GM18868 (cell line): ENCODE data around the gene NUP133.

Source experiments
- ATAC-seq: cut with Tn5 transposase; IDR thresholded peaks from one replicate; pipeline ENCODE4 v1.9.1; 2021; ENCODE audit warnings: mild to moderate bottlenecking, moderate library complexity; ENCODE audit not compliant: unreplicated experiment

Gene NUP133

DNA sequence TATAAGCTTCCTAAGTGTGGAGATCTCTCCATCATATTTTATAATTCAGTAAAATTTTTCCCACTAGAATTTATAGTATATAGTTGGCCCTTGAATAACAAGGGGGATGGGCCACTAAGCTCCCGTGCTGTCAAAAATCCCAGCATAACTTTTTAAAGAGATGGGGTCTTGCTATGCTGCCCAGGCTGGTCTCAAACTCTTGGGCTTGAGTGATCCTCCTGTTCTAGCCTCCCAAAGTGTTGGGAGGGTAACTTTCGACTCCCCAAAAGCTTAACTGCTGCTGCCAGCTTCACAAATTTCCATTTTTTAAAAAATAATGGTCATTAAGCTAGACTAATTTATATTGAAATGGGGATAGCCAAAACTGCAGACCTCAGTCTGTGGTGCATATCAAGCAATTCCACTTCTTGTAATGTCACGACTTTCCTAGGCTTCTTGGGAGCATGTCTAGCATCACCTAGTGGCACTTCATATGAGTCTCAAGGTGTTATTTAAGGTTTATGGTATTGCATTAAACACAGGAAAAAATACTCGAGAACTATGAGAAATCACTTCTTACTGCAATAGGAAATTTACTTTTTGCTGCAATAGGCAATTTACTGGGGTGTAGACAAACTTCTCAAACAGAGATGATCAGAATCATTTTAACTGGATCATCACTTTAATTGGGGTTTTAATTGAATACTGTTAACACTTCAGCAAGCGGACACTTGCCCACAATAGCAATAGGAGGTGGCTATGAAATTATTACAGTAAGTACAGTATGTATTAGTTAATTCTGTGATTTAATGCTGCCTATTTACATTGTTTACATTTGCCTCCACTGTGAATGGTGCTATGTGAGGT is 55.0 kb downstream of the NUP133 start:
- no peak for ATAC-seq

DNA sequence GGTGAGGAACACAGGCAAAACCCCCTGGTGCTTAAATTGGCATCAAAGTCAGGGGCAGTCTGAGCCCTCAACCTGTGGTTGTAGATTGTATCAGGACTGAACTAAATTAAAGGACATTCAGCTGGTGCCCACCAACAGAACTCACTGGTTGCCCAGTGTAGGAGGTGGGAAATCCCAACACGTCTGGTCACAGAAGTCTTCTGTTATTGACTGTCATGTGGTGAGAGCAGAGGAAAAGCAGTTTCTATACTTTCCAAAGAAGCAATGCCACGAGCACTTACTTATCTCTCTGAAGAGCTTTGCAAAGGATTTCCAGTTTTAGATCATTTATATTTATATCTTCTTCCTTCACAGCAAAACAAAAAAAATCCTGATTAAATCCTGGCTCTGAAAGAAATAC is 59.3 kb downstream of the NUP133 start:
- ATAC-seq = no peak

DNA sequence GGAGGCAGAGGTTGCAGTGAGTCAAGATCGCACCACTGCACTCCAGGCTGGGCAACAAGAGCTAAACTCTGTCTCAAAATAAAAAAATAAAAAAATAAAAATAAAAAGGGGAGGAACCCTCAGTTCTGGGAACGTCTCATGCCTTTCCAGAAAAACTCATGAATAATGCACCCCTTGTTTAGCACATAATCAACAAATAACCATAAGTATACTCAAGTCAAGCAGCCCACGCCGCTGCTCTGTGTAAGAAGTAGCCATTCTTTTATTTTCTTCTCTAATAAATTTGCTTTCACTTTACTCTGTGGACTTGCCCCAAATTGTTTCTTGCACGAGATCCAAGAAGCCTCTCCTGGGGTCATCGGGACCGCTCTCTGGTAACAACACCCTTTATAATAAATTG is 59.8 kb downstream of the NUP133 start:
- ATAC-seq = no peak

DNA sequence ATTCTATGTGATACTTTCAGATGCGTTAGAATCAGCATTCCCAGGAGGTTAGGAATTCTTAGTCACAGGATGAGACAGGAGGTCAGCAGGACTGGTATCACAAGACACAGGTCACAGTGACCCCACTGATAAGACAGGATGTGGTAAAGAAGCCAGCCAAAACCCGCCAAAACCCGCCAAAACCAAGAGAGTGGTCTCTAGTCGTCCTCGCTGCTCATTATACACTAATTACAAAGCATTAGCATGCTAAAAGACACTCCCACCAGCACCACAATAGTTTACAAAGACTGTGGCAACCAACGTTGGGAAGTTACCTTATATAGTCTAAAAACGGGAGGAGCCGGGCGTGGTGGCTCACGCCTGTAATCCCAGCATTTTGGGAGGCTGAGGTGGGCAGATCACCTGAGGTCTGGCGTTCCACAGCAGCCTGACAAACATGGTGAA is 60.3 kb downstream of the NUP133 start:
- ATAC-seq = no peak

DNA sequence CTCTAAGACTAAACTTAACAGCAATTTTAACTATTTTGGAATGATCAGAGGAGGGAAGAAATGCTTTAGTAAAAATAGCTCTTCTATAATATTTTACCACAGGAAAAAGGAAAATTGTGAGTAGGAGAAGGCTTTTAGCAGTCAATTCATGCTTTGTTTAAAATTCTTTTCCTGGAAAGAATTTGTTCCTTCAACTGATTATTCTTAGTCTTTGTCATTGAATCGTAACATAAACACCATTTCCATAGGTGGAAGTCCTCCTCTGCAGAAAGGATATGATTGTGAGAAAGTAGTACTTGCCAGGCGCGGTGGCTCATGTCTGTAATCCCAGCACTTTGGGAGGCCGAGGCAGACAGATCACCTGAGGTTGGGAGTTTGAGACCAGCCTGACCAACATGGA is 62.3 kb downstream of the NUP133 start:
- no peak for ATAC-seq

DNA sequence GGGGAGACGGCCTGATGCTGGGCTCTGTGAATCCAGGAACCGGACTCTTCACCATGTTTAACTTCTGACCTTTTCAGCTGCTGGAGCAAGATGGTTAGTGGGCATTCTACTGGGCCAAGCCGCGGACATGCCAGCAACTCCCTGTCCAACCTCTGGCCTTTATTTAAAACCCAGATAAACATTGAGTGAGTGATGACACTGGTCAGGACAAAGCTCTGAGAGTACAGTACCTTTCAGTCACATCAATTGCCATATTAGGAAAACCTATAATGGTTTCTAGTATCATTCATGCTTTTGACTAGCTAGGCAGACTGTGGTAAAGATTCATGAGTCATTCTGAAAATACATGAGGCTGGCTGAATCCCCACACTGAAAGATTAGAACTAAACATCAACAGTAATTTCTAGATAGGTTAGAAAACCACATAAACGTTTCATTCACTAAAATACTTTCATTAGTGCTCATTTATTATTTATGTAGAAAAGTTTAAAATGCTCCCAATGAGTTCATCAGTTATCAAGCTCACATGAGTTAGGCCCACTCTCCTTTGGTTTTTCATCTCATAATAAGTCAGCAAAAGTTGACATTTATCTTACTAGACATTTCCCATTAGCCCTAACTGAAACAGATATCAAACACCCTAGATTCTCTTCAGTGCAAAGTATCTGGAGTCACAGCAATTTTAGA is 67.1 kb downstream of the NUP133 start:
- ATAC-seq = peak; percentile 97

DNA sequence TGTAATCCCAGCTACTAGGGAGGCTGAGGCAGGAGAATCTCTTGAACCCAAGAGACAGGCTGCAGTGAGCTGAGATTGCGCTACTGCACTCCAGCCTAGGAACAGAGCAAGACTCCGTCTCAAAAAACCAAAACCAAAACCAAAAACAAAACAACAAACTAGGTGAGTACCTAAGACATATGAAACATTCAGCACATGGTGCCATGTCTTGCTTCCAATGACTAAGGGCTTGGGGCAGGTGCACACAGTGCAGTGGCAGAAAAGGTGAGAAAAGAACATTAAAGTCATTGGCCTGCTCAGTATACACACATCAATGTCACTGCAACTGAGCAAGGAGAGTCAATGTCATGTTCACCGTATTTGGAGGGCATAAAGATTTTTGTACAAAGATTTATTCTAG is 70.1 kb downstream of the NUP133 start:
- no peak for ATAC-seq

DNA sequence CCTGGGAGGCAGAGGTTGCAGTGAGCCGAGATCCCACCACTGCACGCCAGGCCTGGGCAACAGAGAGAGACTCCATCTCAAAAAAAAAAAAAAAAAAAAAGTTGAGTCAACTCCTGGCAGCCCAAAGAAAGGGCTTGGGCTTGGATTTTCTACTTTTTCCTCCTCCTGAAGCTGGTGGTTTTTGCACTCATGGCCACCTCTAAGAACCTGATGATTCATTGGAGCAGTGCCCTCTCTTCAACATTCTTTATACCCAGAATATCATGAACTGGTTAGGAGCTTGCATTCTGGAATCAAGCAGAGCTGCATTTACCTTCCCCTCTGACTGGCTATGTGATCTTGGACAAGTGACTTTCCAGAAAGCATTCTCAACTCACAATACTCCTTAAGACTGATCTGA is 70.7 kb downstream of the NUP133 start:
- ATAC-seq = no peak

DNA sequence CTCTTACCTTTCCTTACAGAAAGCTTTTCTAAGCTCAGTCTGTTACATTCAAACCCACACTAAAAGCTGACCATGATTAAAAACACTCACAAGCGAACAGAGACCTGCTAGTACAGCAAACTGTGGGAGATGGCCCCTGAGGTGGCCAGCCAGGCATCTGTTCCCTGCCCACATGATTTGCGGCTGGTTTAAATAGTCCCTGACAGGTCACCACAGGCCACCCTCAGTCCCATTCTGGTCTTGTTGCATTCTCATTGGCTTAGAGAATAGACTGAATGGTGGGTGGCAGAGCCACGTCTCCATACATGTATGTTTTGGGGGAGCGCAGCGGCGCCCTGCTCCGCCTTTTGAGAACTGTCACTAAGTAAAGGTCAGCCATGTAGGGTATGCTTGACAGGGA is 71.9 kb downstream of the NUP133 start:
- no peak for ATAC-seq

DNA sequence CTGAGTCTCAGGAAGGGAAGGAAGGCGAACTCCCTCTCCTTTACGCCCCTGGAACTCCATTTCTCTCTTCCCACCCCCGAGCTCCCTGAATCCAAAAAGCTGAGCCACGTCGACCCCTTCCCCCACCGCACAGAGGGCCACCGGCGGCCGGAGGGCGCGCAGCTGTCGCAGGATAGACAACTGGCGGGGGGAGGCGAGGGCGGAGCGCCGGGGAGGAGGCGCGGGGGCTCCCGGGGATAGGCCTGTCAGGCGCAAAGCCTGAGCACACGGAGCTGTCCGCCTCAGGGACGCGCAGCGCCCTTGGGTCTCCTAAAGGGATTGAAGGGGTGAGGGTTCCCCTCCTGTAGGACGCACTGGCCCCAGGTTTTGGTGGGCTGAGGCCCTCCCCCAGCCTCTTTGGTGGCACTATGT is 73.5 kb downstream of the NUP133 start:
- no peak for ATAC-seq

DNA sequence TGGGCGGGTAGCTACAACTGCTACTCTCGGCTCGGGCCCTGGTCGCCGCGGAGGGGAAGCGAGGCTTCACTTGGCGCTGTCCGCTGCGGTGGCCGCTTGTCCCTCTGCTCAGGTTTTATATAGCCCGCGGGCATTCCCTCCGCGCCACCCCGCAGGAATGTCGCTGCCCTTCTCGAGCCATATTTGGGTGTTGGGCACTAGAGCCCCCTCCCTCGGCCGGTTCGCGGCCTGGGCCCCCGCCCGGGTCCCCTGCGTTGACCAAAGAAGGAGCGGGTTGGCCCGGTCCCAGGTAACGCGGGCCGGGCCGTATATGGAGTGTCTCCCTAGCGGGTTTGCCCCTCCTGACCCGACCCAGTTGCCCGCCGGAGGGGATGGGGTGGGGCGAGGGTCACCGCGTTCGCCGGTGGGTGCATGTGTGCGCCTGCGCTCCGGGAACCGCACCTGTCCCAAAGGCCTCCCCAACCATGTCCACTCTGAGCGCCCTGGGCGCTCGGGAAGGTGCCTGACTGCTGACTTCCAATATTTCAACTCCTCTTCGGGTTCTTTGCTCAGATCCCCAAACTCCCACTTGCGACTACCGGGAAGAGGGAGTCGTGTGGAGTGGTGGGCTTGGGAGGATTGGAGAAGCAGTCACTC is 74.0 kb downstream of the NUP133 start, which contains the start of gene ACTA1:
TSS of gene ACTA1 (minus strand) at position 90 of the 636 bp plus-strand sequence. CDS start 979 bp downstream, outside the sequence.
- ATAC-seq = no peak

DNA sequence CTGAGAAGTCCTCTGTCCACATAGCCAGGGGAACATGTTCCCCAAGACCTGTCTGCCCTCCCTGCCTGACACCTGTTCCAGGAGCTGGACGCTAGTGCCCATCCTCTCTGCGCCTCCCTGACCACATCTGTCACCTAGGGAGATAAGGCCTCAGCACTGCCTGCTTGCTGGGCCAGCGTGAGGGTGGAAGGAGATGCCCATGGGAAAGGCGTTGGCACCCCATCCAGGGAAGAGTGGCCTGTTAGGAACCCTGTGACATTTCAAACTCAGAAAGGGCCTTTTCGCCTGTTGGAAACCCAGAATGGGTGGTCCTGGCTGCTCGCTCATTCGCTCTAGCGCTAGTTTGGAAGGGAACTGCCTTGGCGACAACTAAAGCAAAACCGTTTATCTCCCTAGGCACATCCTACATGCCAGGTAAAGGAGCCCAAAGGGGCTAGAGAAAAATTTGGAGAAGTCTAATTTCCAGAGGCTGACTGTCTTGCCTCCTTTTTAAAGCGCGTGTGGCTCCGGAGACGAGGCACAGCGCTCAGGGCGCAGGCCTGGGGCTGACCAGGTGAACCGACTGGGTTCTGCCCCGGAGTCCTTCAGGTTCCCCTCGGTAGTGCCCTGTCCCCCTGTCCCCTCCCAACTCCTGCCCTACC is 74.7 kb downstream of the NUP133 start:
- ATAC-seq = no peak

DNA sequence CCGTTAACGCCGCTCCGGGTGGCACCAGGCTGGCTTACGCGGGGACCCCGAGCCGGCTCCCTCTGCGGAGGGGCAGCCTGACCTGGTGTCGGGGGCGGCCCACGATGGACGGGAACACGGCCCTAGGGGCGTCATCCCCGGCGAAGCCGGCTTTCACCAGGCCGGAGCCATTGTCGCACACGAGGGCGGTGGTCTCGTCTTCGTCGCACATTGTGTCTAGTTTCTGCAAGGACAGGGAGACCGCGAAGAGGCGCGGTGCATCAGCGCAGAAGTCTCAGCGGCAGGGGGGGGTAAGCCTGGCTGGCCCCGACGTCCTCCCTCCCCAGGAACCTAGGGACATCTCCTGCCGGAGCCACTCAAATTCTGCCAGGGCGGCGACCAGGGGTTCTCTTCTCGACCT is 75.2 kb downstream of the NUP133 start:
- ATAC-seq = no peak

DNA sequence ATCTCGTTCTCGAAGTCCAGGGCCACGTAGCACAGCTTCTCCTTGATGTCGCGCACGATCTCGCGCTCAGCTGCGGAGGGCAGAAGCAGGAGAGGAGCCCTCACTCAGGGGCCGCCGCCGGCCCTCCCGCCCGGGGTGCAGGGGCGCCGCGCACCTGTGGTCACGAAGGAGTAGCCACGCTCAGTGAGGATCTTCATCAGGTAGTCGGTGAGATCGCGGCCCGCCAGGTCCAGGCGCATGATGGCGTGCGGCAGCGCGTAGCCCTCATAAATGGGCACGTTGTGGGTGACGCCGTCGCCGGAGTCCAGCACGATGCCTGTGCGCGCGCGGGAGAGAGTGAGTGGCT is 76.1 kb downstream of the NUP133 start:
- ATAC-seq = no peak

DNA sequence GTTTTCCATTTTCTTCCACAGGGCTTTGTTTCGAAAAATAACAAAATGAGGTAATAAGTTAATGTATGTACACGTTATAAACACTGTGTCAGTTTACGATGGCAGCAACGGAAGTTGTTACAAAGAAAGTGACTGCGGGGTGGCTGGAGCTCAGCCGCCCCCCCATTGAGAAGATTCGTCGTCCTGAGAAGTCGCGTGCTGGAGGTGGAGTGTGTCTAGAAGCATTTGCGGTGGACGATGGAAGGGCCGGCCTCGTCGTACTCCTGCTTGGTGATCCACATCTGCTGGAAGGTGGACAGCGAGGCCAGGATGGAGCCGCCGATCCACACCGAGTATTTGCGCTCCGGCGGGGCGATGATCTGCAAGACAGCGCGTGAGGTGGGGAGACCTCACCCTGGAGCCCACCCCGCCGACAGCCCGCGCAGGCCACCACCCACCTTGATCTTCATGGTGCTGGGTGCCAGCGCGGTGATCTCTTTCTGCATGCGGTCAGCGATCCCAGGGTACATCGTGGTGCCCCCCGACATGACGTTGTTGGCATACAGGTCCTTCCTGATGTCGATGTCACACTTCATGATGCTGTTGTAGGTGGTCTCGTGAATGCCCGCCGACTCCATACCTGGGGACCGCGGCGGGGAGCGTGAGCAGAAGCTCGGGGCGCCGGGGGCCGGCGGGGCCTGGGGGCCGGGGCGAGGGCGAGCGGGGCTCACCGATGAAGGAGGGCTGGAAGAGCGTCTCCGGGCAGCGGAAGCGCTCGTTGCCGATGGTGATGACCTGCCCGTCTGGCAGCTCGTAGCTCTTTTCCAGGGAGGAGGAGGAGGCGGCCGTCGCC is 76.6 kb downstream of the NUP133 start:
- ATAC-seq = no peak

DNA sequence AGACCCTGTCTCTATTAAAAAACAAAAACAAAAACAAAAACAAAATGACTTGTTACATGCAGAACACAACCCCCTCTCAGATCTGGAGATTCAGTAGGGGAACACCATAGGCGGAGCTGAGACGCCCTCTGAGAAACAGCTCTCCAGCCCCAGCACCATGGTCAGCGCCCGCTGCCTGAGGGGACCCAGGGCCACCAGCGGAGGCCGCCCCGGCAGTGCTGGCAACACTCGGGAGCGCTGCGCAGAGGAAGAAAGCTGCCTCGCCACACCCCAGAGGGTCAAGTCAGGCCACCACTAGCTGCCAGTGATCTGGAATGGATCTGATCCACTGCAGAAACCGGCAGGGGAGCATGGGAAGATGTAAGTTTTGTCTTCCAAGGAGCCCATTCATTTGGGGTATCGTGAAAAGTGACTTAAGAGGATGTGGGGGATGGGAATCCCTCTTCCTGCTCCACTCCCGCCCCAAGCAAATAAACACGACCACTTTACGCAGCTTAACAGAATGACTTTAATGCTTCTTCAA is 77.3 kb downstream of the NUP133 start:
- no peak for ATAC-seq

DNA sequence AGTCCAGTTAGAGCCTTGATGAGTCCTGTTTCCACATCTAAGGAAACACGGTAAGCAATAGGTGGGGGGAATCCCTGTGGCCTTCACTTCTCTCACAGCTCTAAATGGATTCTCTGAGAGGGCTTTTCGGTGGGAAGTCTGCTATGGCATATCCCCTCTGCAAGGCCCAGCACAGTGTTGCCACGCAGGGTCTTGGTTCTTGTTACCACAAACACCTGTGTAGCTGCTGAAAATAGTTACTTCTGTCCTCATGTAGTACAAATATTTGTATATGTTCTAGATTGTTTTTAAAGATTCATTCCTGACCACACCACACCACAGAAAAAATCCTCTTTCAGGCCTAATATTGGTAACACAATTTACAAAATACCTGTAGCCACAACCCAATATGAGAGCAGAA is 79.9 kb downstream of the NUP133 start:
- no peak for ATAC-seq

DNA sequence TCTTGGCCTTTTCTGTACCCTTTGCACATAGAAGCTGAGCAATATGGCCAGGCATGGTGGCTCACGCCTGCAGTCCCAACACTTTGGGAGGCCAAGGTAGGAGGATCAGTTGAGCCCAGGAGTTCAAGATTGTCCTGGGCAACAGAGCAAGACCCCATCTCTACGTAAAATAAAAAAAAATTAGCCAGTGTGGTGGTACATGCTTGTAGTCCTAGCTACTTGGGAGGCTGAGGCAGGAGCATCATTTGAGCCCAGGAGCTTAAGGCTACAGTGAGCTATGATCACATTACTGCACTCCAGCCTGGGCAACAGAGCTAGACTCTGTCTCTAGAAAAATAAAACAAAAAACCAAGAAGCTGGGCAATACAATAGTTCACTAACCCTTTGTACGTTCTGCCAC is 80.6 kb downstream of the NUP133 start:
- no peak for ATAC-seq

DNA sequence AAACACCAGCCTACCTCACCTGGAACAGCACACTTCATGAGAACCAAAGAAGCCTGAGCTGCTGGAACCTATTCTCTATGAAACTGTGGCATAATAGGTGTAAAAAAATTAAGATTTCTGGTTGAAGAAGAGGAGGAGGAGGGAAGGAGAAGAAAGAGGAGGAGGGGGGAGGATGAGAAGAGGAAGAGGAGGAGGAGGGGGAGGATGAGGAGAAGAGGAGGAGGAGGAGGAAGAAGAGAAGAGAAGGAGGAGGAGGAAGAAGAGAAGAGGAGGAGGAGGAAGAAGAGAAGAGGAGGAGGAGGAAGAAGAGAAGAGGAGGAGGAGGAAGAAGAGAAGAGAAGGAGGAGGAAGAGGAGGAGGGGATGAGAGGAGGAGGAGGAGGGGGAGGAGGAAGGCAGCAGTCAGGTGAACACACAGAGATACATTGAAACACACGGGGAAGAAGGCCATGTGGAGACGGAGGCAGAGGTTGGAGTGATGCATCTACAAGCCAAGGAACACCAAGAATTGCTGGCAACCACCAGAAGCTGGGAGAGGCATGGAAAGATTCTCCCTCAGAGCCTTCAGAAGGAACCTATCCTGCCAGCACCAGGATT is 82.5 kb downstream of the NUP133 start:
- ATAC-seq = no peak

DNA sequence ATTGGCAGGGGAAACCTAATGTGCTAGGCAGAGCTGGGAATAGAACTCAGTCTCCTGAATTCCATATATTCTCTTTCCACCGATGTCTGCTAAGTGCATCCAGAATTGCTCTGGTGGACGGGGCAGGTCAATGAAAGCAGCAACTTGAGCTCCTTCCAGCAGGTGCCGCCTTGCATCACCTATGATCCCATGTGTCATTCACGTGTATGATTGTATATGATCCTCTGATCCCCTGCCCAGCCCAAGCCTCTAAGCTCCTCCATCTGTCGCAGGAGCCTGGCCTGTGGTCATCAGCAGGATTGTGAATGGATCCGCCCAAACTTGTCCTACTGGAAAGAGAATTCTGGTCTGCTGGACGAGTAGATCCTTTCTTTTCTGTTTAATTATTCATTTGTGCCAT is 87.4 kb downstream of the NUP133 start:
- ATAC-seq = no peak
